ENCODE results near the gene PEX5. TPM values are rescaled to one million over a fixed set of nuclear protein-coding genes. Genes with fewer than 3 reads are reported as not detected.

Gene PEX5
- total RNA-seq, result 10 to 100 TPM; 31.5 to 33.1 TPM
- long read RNA-seq, transcript PEX5-201 (15 exons, 3,252 nt), result major isoform, 11 of 22 reads
- long read RNA-seq, partial matches to known transcripts, result 2 of 22 reads
- long read RNA-seq, other reads (novel, unspliced or antisense), result 9 of 22 reads

GRCh38 chr12:7189398-7190267 lies at the start of gene PEX5:
Gene PEX5 (plus strand): TSS chr12:7189686. CDS start chr12:7190378, 692 bp downstream.
- intact Hi-C loops (cut with DNase I), result no loop called here
- ATAC-seq, result peak; percentile 97 to 98
- peak; percentile 92 for DNase-seq

- no peak for ATAC-seq
- no peak for DNase-seq
- intact Hi-C loops (cut with DNase I), result no loop called here
These were observed 48.0 kb upstream of the PEX5 start for GRCh38 chr12:7141351-7142005.

GRCh38 chr12:7142056-7142644 lies 47.3 kb upstream of the PEX5 start:
- intact Hi-C loops (cut with DNase I), result no loop called here
- peak; percentile 49 to 60 for ATAC-seq
- no peak for DNase-seq

- intact Hi-C loops (cut with DNase I), result no loop called here
- no peak for DNase-seq
These were observed 46.5 kb upstream of the PEX5 start for GRCh38 chr12:7142809-7143465.

GRCh38 chr12:7143564-7143963 lies 45.9 kb upstream of the PEX5 start:
- intact Hi-C loops (cut with DNase I), result no loop called here
- no peak for ATAC-seq

More at GRCh38 chr12:7142809-7143465, 46.5 kb upstream of the PEX5 start:
- ATAC-seq, result no peak

GRCh38 chr12:7144414-7145120 lies 44.9 kb upstream of the PEX5 start:
- ATAC-seq (peak; percentile 33 to 45), DNase-seq (no peak)
- intact Hi-C loops (cut with DNase I), result no loop called here

More at GRCh38 chr12:7143564-7143963, 45.9 kb upstream of the PEX5 start:
- no peak for DNase-seq

- DNase-seq (no peak), ATAC-seq (no peak)
- intact Hi-C loops (cut with DNase I), result no loop called here
These were observed 43.8 kb upstream of the PEX5 start for GRCh38 chr12:7145671-7146070.

- intact Hi-C loops (cut with DNase I), result no loop called here
- DNase-seq (no peak), ATAC-seq (no peak)
These were observed 43.3 kb upstream of the PEX5 start for GRCh38 chr12:7146228-7146627.

- ATAC-seq (no peak), DNase-seq (no peak)
- intact Hi-C loops (cut with DNase I), result no loop called here
These were observed 42.6 kb upstream of the PEX5 start for GRCh38 chr12:7146906-7147305.

GRCh38 chr12:7150356-7150755 lies 39.1 kb upstream of the PEX5 start:
- no peak for DNase-seq
- peak in 1 of 2 donors; percentile 19 for ATAC-seq
- intact Hi-C loops (cut with DNase I), result no loop called here

- no peak for ATAC-seq
- intact Hi-C loops (cut with DNase I), result no loop called here
- DNase-seq, result no peak
These were observed 38.6 kb upstream of the PEX5 start for GRCh38 chr12:7150841-7151240.

- no peak for DNase-seq
- peak in 1 of 2 donors; percentile 23 for ATAC-seq
- intact Hi-C loops (cut with DNase I), result no loop called here
These were observed 38.0 kb upstream of the PEX5 start for GRCh38 chr12:7151532-7151931.

- DNase-seq, result no peak
- no peak for ATAC-seq
- intact Hi-C loops (cut with DNase I), result no loop called here
These were observed 36.7 kb upstream of the PEX5 start for GRCh38 chr12:7152818-7153217.

- ATAC-seq (no peak), DNase-seq (no peak)
- intact Hi-C loops (cut with DNase I), result no loop called here
These were observed 35.4 kb upstream of the PEX5 start for GRCh38 chr12:7154042-7154441.

GRCh38 chr12:7154901-7155470 lies 34.5 kb upstream of the PEX5 start:
- no peak for ATAC-seq
- DNase-seq, result no peak
- intact Hi-C loops (cut with DNase I), result no loop called here

- ATAC-seq, result peak in 1 of 2 donors; percentile 20
- intact Hi-C loops (cut with DNase I), result no loop called here
- DNase-seq, result no peak
These were observed 33.9 kb upstream of the PEX5 start for GRCh38 chr12:7155471-7156034.

- ATAC-seq, result no peak
- no peak for DNase-seq
- intact Hi-C loops (cut with DNase I), result no loop called here
These were observed 33.0 kb upstream of the PEX5 start for GRCh38 chr12:7156259-7157197.

Data from left cardiac atrium (tissue), 4 donors.